Stimulated activated CD4-positive, alpha-beta T cell treated with anti-CD3 and anti-CD28 coated beads, Interleukin-4, amount 100 ng/mL, for 4 hours (primary cell): Measurements from ENCODE around the gene TRAM2.
A peak's percentile ranks its signal among the peaks of the same experiment; 100 is the strongest.

Experiments used
- DNase-seq, 2 experiments: peaks; one replicate each; pipeline ENCODE4 v3.0.0-alpha.2; 2020

Gene TRAM2

GRCh38 chr6:52594221-52594620 is 17.4 kb upstream of the TRAM2 start:
- no peak for DNase-seq

- DNase-seq = no peak
Measured at GRCh38 chr6:52591832-52592231, 15.0 kb upstream of the TRAM2 start.

- no peak for DNase-seq
Measured at GRCh38 chr6:52590152-52590891, 13.5 kb upstream of the TRAM2 start.

- no peak for DNase-seq
Measured at GRCh38 chr6:52588710-52589091, 11.8 kb upstream of the TRAM2 start.

GRCh38 chr6:52588087-52588709 is 11.3 kb upstream of the TRAM2 start:
- no peak for DNase-seq

GRCh38 chr6:52587001-52587400 is 10.1 kb upstream of the TRAM2 start:
- no peak for DNase-seq

GRCh38 chr6:52584203-52584602 is 7.3 kb upstream of the TRAM2 start:
- no peak for DNase-seq

GRCh38 chr6:52582996-52583395 is 6.1 kb upstream of the TRAM2 start:
- no peak for DNase-seq

- DNase-seq = no peak
Measured at GRCh38 chr6:52582446-52582845, 5.6 kb upstream of the TRAM2 start.

GRCh38 chr6:52580905-52581304 is 4.0 kb upstream of the TRAM2 start:
- DNase-seq = no peak

- DNase-seq = no peak
Measured at GRCh38 chr6:52579006-52579660, 2.3 kb upstream of the TRAM2 start.

- no peak for DNase-seq
Measured at GRCh38 chr6:52577778-52578463, 1.1 kb upstream of the TRAM2 start.

- DNase-seq = peak; percentile 45 to 49
Measured at GRCh38 chr6:52576392-52577021, 353 bp downstream of the TRAM2 start.

GRCh38 chr6:52576054-52576391 is 837 bp downstream of the TRAM2 start:
- no peak for DNase-seq

GRCh38 chr6:52575502-52575892 is 1.4 kb downstream of the TRAM2 start:
- no peak for DNase-seq

GRCh38 chr6:52574709-52575501 is 2.0 kb downstream of the TRAM2 start:
- peak; percentile 18 to 42 for DNase-seq

GRCh38 chr6:52573295-52573694 is 3.6 kb downstream of the TRAM2 start:
- no peak for DNase-seq

GRCh38 chr6:52572536-52572935 is 4.3 kb downstream of the TRAM2 start:
- no peak for DNase-seq

GRCh38 chr6:52571099-52571755 is 5.6 kb downstream of the TRAM2 start:
- no peak for DNase-seq

- DNase-seq = no peak
Measured at GRCh38 chr6:52570291-52570700, 6.6 kb downstream of the TRAM2 start.

- DNase-seq = no peak
Measured at GRCh38 chr6:52568320-52568719, 8.5 kb downstream of the TRAM2 start.

- no peak for DNase-seq
Measured at GRCh38 chr6:52566853-52567279, 10.0 kb downstream of the TRAM2 start.
